Measurements from ENCODE around the gene RDX. TPM values are rescaled to one million over a fixed set of nuclear protein-coding genes. Genes with fewer than 3 reads are reported as not detected.
A peak's percentile ranks its signal among the peaks of the same experiment; 100 is the strongest.

The RDX gene
- total and polyA plus RNA-seq, 9 of the 15 experiments (the other 6 are each of a cell fraction or from before 2014, with no cell fraction given) = 35.6 to 62.1 (median 54.3) TPM

DNA sequence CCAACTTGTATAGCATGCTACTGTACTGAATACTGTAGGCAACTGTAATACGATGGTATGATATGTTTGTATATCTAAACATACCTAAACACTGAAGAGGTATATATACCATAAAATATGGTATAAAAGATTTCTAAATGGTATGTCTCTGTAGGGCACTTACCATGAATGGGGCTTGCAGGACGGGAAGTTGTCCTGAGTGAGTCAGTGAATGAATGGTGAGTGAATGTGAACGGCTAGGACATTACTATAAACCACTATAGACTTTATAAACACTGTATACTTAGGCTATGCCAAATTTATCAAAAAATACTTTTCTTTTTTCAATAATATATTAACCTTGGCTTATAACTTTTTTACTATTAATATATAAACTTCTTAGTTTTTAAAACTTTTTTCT, 136.4 kb downstream of the RDX start (continued):
- no peak for TF ChIP-seq NCOA2 (IDR thresholded peaks at IDR 0.05; ENCODE audit: partially characterized antibody in 2 of 2)
- no peak for TF ChIP-seq CREB1 (IDR thresholded peaks at IDR 0.05)
- no peak for TF ChIP-seq CREB1 (CRISPR knock-in tag; IDR thresholded peaks at IDR 0.05)
- TF ChIP-seq KAT7 (CRISPR knock-in tag; IDR thresholded peaks at IDR 0.05; ENCODE audit: borderline replicate concordance) = no peak
- TF ChIP-seq DDX20 (tag; IDR thresholded peaks at IDR 0.05; ENCODE audit: low read depth) = no peak

DNA sequence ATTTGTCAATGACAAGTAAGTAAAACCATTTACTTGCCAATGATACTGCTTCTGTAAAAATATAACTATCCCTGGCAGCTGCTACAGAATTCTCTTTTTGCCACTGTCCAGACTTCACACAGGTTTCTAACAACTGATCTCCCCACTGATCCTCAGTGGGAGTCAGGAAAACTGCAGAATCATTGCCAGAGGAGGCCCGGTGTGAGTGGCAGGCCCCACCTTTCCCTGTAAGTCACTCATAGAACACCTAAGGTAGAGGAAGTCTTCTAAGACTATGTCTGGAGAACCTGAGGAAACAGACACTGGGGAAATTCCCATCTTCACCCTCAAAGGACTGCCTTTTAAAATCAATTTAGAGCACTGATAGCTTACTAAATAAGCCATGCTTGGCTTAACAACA, 136.9 kb downstream of the RDX start:
- Histone ChIP-seq H3K9me1 (ENCODE audit: control insufficient read depth, insufficient read depth, low read length) (no peaks in the 10 kb centered on the region), H3K36me3 (ENCODE audit: control insufficient read depth, insufficient read depth, low read length) (peaks cover 9% of the 10 kb centered on the region; the same call in 2 of the 3 replicates), H3K4me2 (ENCODE audit: insufficient read depth, low read length) (no peak overlapping the region), H3K27me3 (ENCODE audit: control insufficient read depth in 2 of 2, insufficient read depth in 2 of 2, low read length in 2 of 2) (no peaks in the 10 kb centered on the region), H3K9ac (ENCODE audit: insufficient read depth in 1 of 2, low read depth in 2 of 2, low read length in 2 of 2) (no peak overlapping the region), H3K4me1 (replicated peaks in 1 of 2; ENCODE audit: control insufficient read depth in 2 of 2, insufficient read depth in 2 of 2, low read length in 2 of 2) (peaks cover 0 to 7% of the 10 kb centered on the region in 2 experiments; a peak in 1 of 5 replicates), H3K9me3 (replicated peaks; ENCODE audit: control insufficient read depth, insufficient read depth, low read depth, low read length) (no peaks in the 10 kb centered on the region), H2AFZ (ENCODE audit: low read depth, low read length) (no peak overlapping the region), H4K20me1 (replicated peaks; ENCODE audit: control insufficient read depth, insufficient read depth, low read length) (no peaks in the 10 kb centered on the region), H3K79me2 (ENCODE audit: control insufficient read depth, insufficient read depth, low read length) (no peaks in the 10 kb centered on the region), H3K27ac (ENCODE audit: extremely low read depth, low read depth, low read length) (no peak overlapping the region), H3K4me3 (no peak overlapping the region)
- 0% methylated on average over 1 of the region's 1 CpG for WGBS (ENCODE audit: insufficient coverage, low coverage, missing lambda C conversion rate)
- peak; percentile 37; the same call in 1 of the 3 replicates for ATAC-seq
- POLR2A ChIA-PET = no interaction called here
- in situ Hi-C loops (cut with MboI) (no loop called here), intact Hi-C loops (cut with micrococcal nuclease) (no loop called here)
- no TSS peak for BruUV-seq (replicated peaks)
- CTCF ChIA-PET (ENCODE audit: low intra/inter-chr PET ratio) = no interaction called here
- TF ChIP-seq DNMT1 (IDR thresholded peaks at IDR 0.05) (no peak), ZNF197 (CRISPR knock-in tag; IDR thresholded peaks at IDR 0.05; ENCODE audit: low read depth) (no peak), TGIF2 (CRISPR knock-in tag; IDR thresholded peaks at IDR 0.05) (no peak), ZNF695 (CRISPR knock-in tag; IDR thresholded peaks at IDR 0.05) (no peak), SIN3B (IDR thresholded peaks at IDR 0.05; ENCODE audit: low read depth) (no peak), SRSF7 (optimal IDR thresholded peaks at IDR 0.05; ENCODE audit: low read depth, low read length) (no peak), NFE2 (IDR thresholded peaks at IDR 0.05; ENCODE audit: low read depth) (peak; percentile 39; the same call in 1 of the 2 replicates)
- TF ChIP-seq, protein P1, sequence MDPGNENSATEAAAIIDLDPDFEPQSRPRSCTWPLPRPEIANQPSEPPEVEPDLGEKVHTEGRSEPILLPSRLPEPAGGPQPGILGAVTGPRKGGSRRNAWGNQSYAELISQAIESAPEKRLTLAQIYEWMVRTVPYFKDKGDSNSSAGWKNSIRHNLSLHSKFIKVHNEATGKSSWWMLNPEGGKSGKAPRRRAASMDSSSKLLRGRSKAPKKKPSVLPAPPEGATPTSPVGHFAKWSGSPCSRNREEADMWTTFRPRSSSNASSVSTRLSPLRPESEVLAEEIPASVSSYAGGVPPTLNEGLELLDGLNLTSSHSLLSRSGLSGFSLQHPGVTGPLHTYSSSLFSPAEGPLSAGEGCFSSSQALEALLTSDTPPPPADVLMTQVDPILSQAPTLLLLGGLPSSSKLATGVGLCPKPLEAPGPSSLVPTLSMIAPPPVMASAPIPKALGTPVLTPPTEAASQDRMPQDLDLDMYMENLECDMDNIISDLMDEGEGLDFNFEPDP (CRISPR knock-in tag; IDR thresholded peaks at IDR 0.05) = no peak
- TF ChIP-seq, protein P2, sequence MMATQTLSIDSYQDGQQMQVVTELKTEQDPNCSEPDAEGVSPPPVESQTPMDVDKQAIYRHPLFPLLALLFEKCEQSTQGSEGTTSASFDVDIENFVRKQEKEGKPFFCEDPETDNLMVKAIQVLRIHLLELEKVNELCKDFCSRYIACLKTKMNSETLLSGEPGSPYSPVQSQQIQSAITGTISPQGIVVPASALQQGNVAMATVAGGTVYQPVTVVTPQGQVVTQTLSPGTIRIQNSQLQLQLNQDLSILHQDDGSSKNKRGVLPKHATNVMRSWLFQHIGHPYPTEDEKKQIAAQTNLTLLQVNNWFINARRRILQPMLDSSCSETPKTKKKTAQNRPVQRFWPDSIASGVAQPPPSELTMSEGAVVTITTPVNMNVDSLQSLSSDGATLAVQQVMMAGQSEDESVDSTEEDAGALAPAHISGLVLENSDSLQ (IDR thresholded peaks at IDR 0.05) = peak; percentile 70
- TF ChIP-seq, protein P3, sequence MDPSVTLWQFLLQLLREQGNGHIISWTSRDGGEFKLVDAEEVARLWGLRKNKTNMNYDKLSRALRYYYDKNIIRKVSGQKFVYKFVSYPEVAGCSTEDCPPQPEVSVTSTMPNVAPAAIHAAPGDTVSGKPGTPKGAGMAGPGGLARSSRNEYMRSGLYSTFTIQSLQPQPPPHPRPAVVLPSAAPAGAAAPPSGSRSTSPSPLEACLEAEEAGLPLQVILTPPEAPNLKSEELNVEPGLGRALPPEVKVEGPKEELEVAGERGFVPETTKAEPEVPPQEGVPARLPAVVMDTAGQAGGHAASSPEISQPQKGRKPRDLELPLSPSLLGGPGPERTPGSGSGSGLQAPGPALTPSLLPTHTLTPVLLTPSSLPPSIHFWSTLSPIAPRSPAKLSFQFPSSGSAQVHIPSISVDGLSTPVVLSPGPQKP (CRISPR knock-in tag; IDR thresholded peaks at IDR 0.05) = no peak
- FAIRE-seq = peak; percentile 56
- DNase-seq (ENCODE audit: extremely low read depth in 1 of 4, low spot score in 3 of 4) = no peak

Data from K562 (cell line).